Fibroblast of lung (primary cell): ENCODE results near the gene CASP12. TPM values are rescaled to one million over a fixed set of nuclear protein-coding genes. Genes with fewer than 3 reads are reported as not detected.
A peak's percentile ranks its signal among the peaks of the same experiment; 100 is the strongest.

Experiments
- DNase-seq, 2 donors: peaks; one replicate each; pipeline versions ENCODE4 v3.0.0 to v3.0.0-alpha.2; 2010; ENCODE audit warnings: low read depth in 2 of 2
- H2AFZ ChIP-seq: 2 replicates; pipeline ENCODE4 v1.5.1; 2012; ENCODE audit warnings: low read length, control low read depth, inconsistent platforms
- H3K27ac ChIP-seq: 2 replicates; pipeline ENCODE4 v1.5.1; 2011; ENCODE audit warnings: low read length, control low read depth; ENCODE audit not compliant: insufficient read depth
- H3K27me3 ChIP-seq: 2 replicates; pipeline ENCODE4 v1.5.1; 2011; ENCODE audit warnings: mild to moderate bottlenecking, low read length; ENCODE audit not compliant: control insufficient read depth, insufficient read depth
- H3K36me3 ChIP-seq: 2 replicates; pipeline ENCODE4 v1.5.1; 2011; ENCODE audit warnings: low read length; ENCODE audit not compliant: control insufficient read depth, insufficient read depth
- H3K4me1 ChIP-seq: 2 replicates; pipeline ENCODE4 v1.5.1; 2011; ENCODE audit warnings: low read length; ENCODE audit not compliant: control insufficient read depth, insufficient read depth; ENCODE audit errors: extremely low read depth
- H3K4me2 ChIP-seq: 2 replicates; pipeline ENCODE4 v1.5.1; 2011; ENCODE audit warnings: low read length, control low read depth; ENCODE audit not compliant: insufficient read depth; ENCODE audit errors: extremely low read depth
- H3K4me3 ChIP-seq, 4 experiments: fragments of 200-600 bp in 1 of 4; sonication (generic) in 1 of 4; replicated peaks in 1 of 4; 2 replicates each; pipeline ENCODE4 v1.5.1; 2011 to 2016; ENCODE audit warnings: low read length in 4 of 4, low read depth in 3 of 4, mild to moderate bottlenecking in 3 of 4, control low read depth in 2 of 4, inconsistent platforms in 1 of 4, mixed read lengths in 1 of 4; ENCODE audit not compliant: insufficient read depth in 1 of 4; ENCODE audit errors: control extremely low read depth in 1 of 4
- H3K79me2 ChIP-seq: 2 replicates; pipeline ENCODE4 v1.5.1; 2012; ENCODE audit warnings: mild to moderate bottlenecking, low read length, inconsistent platforms; ENCODE audit not compliant: control insufficient read depth, insufficient read depth
- H3K9ac ChIP-seq: 2 replicates; pipeline ENCODE4 v1.5.1; 2011; ENCODE audit warnings: mild to moderate bottlenecking, low read length, control low read depth; ENCODE audit not compliant: insufficient read depth
- H3K9me3 ChIP-seq: 2 replicates; pipeline ENCODE4 v1.5.1; 2012; ENCODE audit warnings: low read depth, low read length; ENCODE audit not compliant: control insufficient read depth, insufficient read depth
- H4K20me1 ChIP-seq: 2 replicates; pipeline ENCODE4 v1.5.1; 2011; ENCODE audit warnings: low read length; ENCODE audit not compliant: control insufficient read depth, insufficient read depth; ENCODE audit errors: extremely low read depth
- EZH2 ChIP-seq: IDR thresholded peaks from 2 replicates; pipeline ENCODE4 v1.5.1; 2012; ENCODE audit warnings: low read length, control low read depth, mild to moderate bottlenecking; ENCODE audit errors: missing control alignments
- polyA plus RNA-seq, 2 donors: library from polyadenylated mRNA; depleted of rRNA in 1 of 2; stranded (reverse) in 1 of 2; unstranded in 1 of 2; fragments of >200 nt; gene quantifications; 2 replicates each; pipeline ENCODE4 v1.2.1, GENCODE V29; 2011 to 2012; ENCODE audit warnings: missing spikeins in 1 of 2
- total RNA-seq: library from RNA; depleted of rRNA; stranded (reverse); fragments of >200 nt; gene quantifications from 2 replicates; pipeline ENCODE4 v1.2.1, GENCODE V29; 2014
- TF ChIP-seq, protein P1 (sequence below), 2 donors: IDR thresholded peaks in 1 of 2; conservative IDR thresholded peaks in 1 of 2; 1 replicate in 1 of 2; 2 replicates in 1 of 2; pipeline ENCODE4 v1.5.1; 2011 to 2012; ENCODE audit warnings: low read length in 2 of 2, control low read depth in 1 of 2, inconsistent platforms in 1 of 2, low read depth in 1 of 2, mild to moderate bottlenecking in 1 of 2

The CASP12 gene
- total and polyA plus RNA-seq, 2 donors (not counting 1 experiment from before 2014, with no cell fraction given), result 0.17 TPM; not detected in 1

GRCh38 chr11:104908186-104908531 is 9.9 kb upstream of the CASP12 start:
- Histone ChIP-seq H3K9ac (no peak overlapping the region), H3K4me2 (no peak overlapping the region), H3K79me2 (no peaks in the 10 kb centered on the region), H3K4me3 (no peak overlapping the region), H4K20me1 (no peaks in the 10 kb centered on the region), H3K27ac (no peak overlapping the region), H3K36me3 (no peaks in the 10 kb centered on the region), H3K4me1 (no peaks in the 10 kb centered on the region), H2AFZ (no peak overlapping the region), H3K27me3 (no peaks in the 10 kb centered on the region), H3K9me3 (no peaks in the 10 kb centered on the region)
- TF ChIP-seq, protein P1, sequence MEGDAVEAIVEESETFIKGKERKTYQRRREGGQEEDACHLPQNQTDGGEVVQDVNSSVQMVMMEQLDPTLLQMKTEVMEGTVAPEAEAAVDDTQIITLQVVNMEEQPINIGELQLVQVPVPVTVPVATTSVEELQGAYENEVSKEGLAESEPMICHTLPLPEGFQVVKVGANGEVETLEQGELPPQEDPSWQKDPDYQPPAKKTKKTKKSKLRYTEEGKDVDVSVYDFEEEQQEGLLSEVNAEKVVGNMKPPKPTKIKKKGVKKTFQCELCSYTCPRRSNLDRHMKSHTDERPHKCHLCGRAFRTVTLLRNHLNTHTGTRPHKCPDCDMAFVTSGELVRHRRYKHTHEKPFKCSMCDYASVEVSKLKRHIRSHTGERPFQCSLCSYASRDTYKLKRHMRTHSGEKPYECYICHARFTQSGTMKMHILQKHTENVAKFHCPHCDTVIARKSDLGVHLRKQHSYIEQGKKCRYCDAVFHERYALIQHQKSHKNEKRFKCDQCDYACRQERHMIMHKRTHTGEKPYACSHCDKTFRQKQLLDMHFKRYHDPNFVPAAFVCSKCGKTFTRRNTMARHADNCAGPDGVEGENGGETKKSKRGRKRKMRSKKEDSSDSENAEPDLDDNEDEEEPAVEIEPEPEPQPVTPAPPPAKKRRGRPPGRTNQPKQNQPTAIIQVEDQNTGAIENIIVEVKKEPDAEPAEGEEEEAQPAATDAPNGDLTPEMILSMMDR (conservative IDR thresholded peaks at IDR 0.05 in 1 of 2, IDR thresholded peaks at IDR 0.05 in 1 of 2; ENCODE audit: low read depth in 1 of 2, low read length in 2 of 2), result no peak
- no peak for TF ChIP-seq EZH2
- no peak for DNase-seq

GRCh38 chr11:104907521-104908185 is 9.4 kb upstream of the CASP12 start:
- no peak overlapping the region for H3K4me2 ChIP-seq
- H2AFZ ChIP-seq, result no peak overlapping the region
- H4K20me1 ChIP-seq, result no peaks in the 10 kb centered on the region
- no peaks in the 10 kb centered on the region for H3K27me3 ChIP-seq
- H3K4me3 ChIP-seq, result no peak overlapping the region
- no peak overlapping the region for H3K27ac ChIP-seq
- no peaks in the 10 kb centered on the region for H3K9me3 ChIP-seq
- DNase-seq, result peak; percentile 61 to 85
- H3K9ac ChIP-seq, result no peak overlapping the region
- no peaks in the 10 kb centered on the region for H3K36me3 ChIP-seq
- TF ChIP-seq EZH2, result no peak
- TF ChIP-seq, protein P1 (conservative IDR thresholded peaks at IDR 0.05 in 1 of 2, IDR thresholded peaks at IDR 0.05 in 1 of 2; ENCODE audit: low read depth in 1 of 2, low read length in 2 of 2), result no peak
- H3K79me2 ChIP-seq, result no peaks in the 10 kb centered on the region
- no peaks in the 10 kb centered on the region for H3K4me1 ChIP-seq

GRCh38 chr11:104905271-104905670 is 7.0 kb upstream of the CASP12 start:
- Histone ChIP-seq H3K4me1 (no peaks in the 10 kb centered on the region), H3K9ac (no peak overlapping the region), H3K4me3 (no peak overlapping the region), H3K4me2 (no peak overlapping the region), H2AFZ (no peak overlapping the region), H3K27ac (no peak overlapping the region), H3K27me3 (no peaks in the 10 kb centered on the region), H4K20me1 (no peaks in the 10 kb centered on the region), H3K36me3 (no peaks in the 10 kb centered on the region), H3K79me2 (no peaks in the 10 kb centered on the region), H3K9me3 (no peaks in the 10 kb centered on the region)
- TF ChIP-seq EZH2, result no peak
- TF ChIP-seq, protein P1 (conservative IDR thresholded peaks at IDR 0.05 in 1 of 2, IDR thresholded peaks at IDR 0.05 in 1 of 2; ENCODE audit: low read depth in 1 of 2, low read length in 2 of 2), result peak in 1 of 2 donors; percentile 6
- no peak for DNase-seq
